ENCODE measurements around the gene THAP4.
"Not testable (repeated sequence)": the region's sequence is repeated elsewhere in the genome, so short reads cannot be mapped to it uniquely, and the experiment has no call there.

Gene THAP4

GRCh38 chr2:241577413-241578122 lies 59.4 kb downstream of the THAP4 start:
- no peak for DNase-seq

- no peak for DNase-seq
Measured at GRCh38 chr2:241576293-241576654, 60.7 kb downstream of the THAP4 start.

GRCh38 chr2:241575624-241576292 lies 61.2 kb downstream of the THAP4 start:
- no peak for DNase-seq

DNA sequence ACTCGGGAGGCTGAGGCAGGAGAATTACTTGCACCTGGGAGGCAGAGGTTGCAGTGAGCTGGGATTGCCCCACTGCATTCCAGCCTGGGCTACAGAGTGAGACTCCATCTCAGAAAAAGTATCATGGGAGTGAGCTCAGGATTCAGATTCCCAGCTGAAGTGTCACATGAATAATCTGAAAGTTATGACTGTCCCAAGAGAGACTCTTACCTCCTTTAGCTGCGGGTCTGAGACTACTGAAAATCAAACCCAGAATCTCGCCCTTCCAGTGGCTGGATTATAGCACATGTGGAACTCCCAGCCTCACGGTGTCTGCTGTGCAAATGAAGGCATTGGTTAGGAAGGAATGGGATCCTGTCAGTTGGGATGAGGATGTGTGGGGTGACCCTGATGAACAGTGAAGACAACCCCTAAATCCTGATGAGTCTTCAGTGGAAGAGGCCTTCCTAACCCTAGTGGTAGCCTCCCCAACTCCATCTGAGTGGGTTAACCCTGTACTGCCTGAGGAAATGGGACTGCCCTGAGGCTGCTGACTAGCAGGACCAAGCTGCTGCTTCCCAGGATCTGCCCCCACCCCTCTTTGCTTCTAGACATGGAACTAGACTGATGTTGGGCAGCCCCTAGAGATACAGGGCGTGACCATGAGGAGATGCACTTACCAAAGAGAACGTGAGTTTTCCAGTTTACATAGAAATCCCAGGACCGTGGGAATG lies 61.9 kb downstream of the THAP4 start:
- no peak for DNase-seq

DNA sequence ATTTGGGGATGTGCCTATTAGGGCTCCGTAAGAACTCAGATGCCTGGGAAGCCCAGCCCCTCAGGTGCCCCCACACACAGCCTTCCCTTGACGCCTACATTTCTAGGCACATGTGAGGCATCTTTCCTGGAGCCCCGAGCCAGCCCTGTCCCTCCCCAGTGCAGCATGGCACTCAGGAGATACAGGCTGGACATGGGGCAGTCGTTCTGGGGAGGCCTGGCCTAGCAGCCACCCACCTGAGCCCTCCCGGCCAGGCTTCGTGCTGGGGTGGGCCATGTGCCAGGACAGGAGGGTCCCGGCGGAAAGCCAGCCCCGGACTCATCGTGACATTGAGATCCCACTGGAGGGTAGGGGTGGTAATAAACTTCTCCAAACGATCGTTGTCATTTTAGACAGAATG lies 63.2 kb downstream of the THAP4 start:
- no peak for DNase-seq

DNA sequence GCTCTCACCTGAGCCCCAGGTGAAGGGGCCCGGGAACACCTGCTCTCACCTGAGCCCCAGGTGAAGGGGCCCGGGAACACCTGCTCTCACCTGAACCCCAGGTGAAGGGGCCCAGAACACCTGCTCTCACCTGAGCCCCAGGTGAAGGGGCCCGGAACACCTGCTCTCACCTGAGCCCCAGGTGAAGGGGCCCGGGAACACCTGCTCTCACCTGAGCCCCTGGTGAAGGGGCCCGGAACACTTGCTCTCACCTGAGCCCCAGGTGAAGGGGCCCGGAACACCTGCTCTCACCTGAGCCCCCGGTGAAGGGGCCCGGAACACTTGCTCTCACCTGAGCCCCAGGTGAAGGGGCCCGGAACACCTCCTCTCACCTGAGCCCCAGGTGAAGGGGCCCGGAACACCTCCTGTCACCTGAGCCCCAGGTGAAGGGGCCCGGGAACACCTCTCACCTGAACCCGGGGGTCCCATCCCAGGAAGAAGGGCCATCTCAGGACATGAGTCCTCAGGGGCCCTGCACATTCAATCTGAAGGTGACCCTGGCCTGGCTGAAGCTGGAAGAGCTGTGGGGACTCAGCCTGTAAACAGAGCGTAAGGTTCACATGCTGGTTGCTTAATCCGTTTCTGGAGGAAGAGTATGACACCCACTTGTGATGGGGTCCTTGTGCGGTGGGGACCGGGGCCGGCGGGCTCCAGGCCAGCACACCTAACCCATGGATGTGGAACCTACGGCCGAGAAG lies 63.9 kb downstream of the THAP4 start:
- not testable (repeated sequence) for DNase-seq

- no peak for DNase-seq
Measured at GRCh38 chr2:241571821-241572620, 64.9 kb downstream of the THAP4 start.

DNA sequence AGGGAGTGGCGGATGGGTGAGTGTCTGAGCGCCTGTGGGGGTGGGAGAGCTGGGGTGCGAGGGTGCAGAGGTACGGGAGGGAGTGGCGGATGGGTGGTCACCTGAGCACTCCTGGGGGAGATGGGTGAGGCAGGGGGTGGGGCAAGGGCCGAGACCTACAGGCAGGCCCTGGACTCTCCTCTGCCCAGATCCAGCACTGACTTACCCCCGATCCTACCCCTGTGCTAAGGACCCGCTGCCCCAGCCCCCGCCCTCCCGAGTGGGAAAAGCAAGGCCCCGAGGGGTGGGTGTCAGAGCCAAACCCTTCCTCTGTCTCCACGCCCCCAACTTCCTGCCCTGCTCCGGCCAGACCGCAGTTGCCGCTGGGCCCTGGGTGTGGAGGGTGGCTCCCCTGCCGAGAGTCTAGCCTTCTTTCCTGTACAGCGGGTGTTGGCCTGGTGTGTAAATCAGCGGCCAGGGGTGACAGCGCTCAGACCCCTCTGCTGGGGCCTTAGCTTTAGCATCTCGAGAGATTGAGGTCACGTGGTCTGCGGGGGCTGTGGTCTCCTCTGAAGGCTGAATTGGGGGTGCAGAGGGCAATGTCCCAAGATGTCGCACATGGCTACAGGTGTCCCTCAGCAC lies 65.9 kb downstream of the THAP4 start:
- DNase-seq, result no peak

GRCh38 chr2:241569831-241570281 lies 67.1 kb downstream of the THAP4 start:
- DNase-seq, result no peak

- DNase-seq, result no peak
Measured at GRCh38 chr2:241568726-241569125, 68.2 kb downstream of the THAP4 start.

- no peak for DNase-seq
Measured at GRCh38 chr2:241567776-241568175, 69.2 kb downstream of the THAP4 start.

- DNase-seq, result not testable (repeated sequence)
Measured at GRCh38 chr2:241567266-241567665, 69.7 kb downstream of the THAP4 start.

- DNase-seq, result no peak
Measured at GRCh38 chr2:241566468-241566867, 70.5 kb downstream of the THAP4 start.

GRCh38 chr2:241566021-241566420 lies 70.9 kb downstream of the THAP4 start:
- DNase-seq, result not testable (repeated sequence)

DNA sequence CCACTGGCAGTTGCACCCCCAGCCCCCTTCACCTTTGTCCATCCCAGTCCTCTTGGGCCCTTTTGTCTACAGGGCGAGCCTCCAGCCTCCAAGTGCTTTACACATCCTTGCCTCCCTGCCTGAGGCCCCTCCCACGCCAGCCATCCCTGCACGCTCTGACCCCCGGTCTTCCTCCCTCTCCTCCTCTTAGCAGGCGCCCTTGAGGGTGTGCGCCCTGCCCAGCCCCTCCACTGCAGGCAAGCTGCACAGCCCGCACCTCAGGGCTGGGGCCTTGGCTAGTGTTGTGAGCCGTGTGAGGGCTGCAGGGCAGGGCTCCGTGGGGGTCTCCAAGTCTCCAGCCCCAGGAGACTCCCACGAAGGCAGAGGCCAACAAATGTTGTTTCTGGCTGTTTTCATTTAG lies 71.5 kb downstream of the THAP4 start:
- no peak for DNase-seq

DNA sequence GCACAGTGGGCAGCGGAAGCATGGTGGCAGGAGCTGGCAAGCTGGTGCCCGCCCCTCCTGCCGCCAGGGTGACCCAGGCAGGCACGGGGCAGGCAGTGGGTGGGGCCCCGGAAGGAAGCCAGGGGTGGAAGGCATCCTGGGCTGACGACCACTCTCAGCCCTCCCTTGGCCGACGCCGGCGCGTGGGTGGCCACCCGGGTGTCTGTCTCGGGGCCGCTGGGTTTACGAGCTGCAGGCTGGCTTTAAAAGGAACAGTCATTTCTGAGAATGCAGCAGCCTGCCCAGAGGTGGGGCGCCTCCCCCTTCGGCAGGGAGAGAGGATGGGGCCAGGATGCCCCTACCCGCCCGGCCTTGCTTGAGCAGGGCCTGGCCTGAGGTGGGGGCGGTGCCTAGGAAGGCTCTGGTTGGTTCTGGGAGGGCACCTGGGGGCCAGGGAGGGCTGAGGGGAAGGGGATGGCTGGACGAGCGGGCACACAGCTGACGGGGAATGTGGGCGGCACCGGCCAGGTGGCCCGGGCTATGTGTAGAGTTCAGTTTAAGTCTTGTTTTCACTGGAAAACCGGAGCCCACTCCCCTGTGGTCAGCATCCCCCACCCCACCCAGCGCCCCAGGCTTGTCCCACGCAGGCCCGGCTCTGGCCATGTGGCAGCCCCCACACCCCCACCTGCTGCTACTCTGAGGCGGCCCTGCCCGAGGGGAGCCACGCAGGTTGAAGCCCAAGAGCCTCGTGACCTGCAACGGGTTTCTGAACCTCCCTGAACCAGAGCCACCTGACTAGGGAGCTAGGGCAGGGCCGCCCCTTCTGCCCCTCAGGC lies 72.2 kb downstream of the THAP4 start:
- DNase-seq, result no peak

DNA sequence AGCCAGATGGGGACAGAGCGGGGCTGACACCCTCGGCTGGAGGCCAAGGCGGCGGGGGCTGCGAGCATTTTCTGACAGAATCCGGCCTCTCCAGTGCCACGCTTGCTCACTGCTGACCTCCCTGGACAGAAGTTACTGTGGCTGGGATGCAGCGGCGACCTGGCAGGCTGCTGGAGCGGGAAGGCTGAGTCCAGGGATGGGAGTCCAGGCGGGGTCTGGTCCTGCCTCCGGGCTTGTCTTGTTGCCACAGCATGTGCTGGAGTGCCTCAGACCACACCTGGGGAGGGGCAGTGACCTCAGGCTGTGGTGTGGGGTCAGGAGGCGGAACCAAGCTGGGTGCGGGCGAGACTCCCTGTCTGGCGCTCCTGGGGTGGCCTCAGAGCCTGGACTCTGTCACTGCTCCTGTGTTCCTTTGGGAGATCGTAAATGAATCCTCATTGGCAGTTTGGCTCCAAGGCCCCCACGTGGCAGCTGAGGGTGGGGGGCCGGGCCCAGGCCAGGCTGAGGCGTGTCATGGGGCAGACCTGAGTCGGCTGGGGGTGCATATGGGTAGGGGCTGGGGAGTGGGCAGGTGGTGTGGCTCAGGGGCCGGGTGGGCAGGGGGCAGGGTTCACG lies 72.9 kb downstream of the THAP4 start:
- no peak for DNase-seq

DNA sequence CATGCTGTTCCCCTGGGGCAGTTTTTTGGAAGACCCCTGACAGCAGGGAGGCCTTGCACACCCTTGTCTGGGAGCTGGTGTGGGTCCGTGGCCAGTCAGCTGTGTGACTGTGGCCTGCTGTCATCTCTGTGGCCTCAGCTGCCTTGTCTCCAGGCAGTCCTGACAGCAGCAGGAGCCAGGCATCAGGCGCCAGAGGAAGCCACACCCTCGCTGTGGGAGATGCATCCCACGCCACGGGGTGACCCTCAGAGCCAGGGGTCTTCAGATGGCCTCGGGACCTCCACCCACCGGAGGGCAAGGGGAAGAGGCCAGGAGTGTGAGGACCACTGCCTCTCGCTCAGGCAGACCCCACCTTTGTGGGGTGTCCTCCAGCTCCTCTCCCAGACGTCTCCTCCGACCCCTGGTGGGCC lies 73.4 kb downstream of the THAP4 start:
- no peak for DNase-seq

DNA sequence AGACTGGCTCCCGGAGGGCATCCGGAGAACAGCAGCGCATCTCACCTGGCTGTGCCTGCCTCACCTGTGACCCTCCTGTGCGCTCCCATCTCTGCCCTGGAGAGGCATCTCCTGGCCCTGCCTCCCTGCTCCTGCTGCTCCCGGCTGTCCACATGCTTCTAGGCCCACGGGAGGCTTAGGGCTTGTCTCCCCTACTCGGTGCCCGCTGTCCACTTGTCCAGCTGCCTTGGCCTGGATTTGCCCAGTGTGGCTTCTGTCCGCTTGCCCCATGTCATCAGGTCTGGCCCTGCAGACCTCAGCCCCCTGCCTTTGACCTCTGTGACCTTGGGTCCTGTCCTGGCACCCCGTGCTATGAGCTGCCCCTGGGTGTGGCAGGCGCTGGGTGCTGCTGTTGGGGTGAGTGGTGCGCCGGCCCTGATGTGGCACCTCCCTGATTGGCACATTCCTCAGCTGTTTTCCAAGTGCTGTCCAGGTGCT lies 73.9 kb downstream of the THAP4 start:
- no peak for DNase-seq

DNA sequence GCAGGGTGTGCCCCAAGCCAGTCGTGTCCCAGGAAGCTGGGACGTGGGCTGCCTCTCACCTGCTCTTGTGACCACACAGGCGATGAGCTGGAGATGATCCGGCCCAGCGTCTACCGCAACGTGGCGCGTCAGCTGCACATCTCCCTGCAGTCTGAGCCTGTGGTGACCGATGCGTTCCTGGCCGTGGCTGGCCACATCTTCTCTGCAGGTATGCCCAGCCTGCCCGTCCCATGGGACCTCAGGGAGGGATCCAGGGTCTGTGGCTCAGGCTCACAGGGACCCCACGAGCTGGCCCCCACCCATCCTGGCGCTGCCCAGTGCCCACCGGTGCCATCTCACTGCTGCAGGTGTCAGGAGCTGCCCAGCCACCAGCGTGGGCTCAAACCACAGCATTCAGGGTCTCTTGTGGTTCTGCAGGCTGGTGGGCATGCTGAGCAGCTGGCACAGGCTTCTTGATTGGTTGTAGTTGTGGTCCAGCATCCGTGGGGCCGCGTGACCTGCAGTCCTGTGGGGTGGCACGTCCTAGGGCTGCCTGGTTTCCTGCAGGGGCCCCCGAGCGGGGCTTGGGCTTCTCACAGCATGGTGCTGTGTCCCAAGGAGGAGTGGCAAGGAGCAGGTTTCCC lies 74.6 kb downstream of the THAP4 start:
- no peak for DNase-seq
